Astrocyte of the spinal cord (primary cell): ENCODE measurements around the gene ABTB2.

ENCODE experiments used
- DNase-seq: peaks from one replicate; pipeline ENCODE4 v3.0.0; 2011; ENCODE audit warnings: low read depth, low spot score
- H3K4me3 ChIP-seq: 2 replicates; pipeline ENCODE4 v1.5.1; 2011; ENCODE audit warnings: low read depth, mild to moderate bottlenecking, low read length, moderate library complexity
- CTCF ChIP-seq: IDR thresholded peaks from 2 replicates; pipeline ENCODE4 v1.5.1; 2012; ENCODE audit warnings: low read depth, mild to moderate bottlenecking, low read length, inconsistent platforms
- in situ Hi-C: cut with HindIII; loops from 2 replicates; pipeline ENCODE4 v1.10.0; 2017; ENCODE audit warnings: low sequenced_read_pairs

Gene ABTB2

DNA sequence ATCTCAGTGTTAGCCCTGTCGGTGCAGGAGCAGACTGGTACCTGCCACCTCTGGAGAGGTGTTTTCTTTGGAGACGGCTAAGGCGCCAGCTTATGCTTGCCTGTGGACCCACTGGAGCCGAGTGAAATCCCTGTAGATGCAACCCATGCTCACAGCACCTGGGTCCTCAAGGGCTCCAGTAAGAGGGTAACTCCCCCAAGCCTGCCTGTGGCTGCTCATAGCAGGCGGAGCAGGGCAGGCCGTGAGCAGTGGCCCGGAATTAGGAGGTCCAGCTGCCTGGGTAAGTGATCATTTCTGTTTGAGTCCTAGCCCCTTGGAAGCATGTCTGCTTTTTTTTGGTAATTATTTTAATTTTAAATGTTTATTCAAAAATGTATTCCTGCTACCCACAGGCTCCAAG, 208.5 kb downstream of the ABTB2 start:
- in situ Hi-C loops = no loop called here
- H3K4me3 ChIP-seq = no peak overlapping the region
- DNase-seq = no peak
- no peak for TF ChIP-seq CTCF

DNA sequence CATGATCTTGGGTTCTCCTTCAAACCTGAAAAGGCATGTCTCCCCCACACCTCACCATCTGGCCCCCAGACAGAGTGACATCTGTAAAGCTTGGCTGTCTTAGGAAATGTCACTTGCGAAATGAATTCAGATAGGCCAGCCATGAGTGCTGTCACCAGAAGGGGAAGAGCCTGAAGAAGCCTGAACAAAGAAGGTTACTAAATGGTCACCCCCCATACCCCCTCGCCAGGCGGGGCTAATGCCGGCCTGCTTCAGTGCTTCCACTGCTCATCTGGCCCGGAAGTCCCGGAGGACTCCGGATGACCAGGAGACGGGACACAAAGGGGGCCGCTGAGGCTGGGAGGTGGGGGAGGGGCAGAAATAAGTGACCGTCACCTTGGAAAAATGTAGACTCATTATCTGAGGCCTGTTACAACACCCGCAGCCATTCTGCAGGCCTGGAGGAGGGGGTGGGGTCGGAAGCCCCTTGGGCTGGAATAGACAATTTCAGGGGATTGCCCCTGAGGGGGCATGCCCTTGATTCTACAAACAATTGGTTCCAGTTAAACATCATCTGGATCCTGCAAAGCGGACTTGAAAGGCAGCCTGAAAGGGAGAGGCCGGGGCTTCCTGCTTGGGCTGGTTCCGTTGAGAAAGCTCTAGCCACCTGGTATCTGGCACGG, 209.2 kb downstream of the ABTB2 start:
- H3K4me3 ChIP-seq = no peak overlapping the region
- in situ Hi-C loops = no loop called here
- TF ChIP-seq CTCF = no peak

DNA sequence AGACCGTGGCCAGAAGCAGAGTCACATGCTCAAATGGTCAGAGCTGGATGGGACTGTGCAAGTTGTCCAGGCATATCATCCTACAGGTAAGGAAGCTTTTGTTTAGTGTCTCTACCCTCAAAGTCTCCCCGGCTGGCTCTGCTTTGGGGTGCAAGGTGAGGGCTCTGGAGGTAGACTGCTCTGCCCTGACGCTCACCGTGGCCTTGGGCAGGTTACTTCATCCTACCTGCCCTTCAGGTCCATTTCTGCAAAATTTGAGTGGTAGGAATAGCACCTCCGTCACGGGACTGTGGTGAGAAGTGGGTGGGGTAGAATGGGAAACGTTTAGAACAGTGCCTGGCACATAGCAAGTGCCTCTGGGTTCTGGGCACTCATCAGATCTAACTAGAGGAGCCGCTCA, 210.2 kb downstream of the ABTB2 start:
- no peak for DNase-seq
- H3K4me3 ChIP-seq = no peak overlapping the region
- TF ChIP-seq CTCF = no peak
- in situ Hi-C loops = no loop called here

More for the DNA sequence above, 209.2 kb downstream of the ABTB2 start:
- DNase-seq = no peak

DNA sequence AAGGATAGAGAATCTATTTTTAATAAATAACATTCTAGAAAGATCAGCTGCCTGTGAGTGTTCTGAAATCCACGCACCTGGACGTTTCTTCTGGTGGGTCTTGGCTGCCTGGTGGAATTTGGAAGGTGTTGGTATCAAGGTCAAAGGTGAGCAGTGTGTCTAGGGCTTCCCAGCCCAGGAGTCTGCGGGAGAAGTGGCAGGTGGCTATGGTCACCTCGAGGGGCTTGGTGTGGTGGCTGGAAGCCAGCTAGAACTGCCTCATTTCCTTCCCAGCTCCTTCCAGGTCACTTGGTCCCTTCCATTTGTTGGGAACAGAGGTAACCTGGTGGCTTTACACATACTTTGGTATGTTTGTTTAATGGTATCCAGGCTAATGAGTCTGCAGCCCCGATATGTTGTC, 210.9 kb downstream of the ABTB2 start:
- H3K4me3 ChIP-seq = no peak overlapping the region
- no peak for TF ChIP-seq CTCF
- no peak for DNase-seq
- in situ Hi-C loops = no loop called here

DNA sequence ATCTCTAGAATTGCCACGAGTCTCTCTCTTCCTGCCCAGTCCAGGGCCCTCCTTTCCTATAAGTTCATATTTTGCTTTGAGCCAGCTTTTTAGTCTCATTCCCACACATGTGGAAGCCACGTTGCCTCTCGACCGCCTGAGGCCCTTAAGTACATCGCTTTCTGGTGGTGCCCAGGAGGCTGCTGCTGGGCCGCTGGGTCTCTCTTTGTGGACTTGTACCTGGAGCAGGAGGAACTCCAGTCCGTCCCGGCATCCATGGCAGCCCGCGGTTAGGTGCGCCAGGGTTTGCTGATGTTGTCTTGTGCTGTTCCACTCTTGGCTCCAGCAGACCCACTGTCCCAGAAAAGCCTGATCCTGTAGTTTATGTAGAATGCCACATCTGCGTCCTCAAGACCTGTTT, 211.4 kb downstream of the ABTB2 start:
- no peak for TF ChIP-seq CTCF
- H3K4me3 ChIP-seq = no peak overlapping the region
- no peak for DNase-seq
- in situ Hi-C loops = no loop called here

GRCh38 chr11:34145847-34146381, 211.9 kb downstream of the ABTB2 start:
- TF ChIP-seq CTCF = no peak
- in situ Hi-C loops = no loop called here
- no peak for DNase-seq
- no peak overlapping the region for H3K4me3 ChIP-seq
